ENCODE measurements around the gene MYO3B. TPM values are rescaled to one million over a fixed set of nuclear protein-coding genes. Genes with fewer than 3 reads are reported as not detected.

The MYO3B gene
- total RNA-seq, 1 experiment from 2014 or later = 0.50 TPM

DNA sequence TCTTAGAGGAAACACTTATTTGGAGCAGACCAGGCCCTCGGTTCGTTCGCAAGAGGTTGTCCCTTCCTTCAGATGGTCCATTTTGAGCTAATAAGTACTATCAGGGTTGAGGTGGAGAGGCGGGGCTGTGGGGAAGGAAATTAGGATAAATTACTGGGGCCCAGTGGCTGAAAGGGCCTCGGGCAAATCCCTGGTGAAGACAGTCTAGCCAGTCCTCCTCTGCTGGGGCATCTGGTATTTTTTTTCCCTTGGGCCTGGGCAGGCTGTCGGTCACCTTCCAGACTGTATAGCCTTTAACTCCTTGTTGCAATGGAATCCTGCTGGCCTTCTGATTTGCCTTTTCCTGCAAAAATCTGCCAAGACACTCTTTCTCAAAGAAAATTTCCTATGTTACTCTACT lies 1.7 kb upstream of the MYO3B start (continued):
- TF ChIP-seq, protein P1, sequence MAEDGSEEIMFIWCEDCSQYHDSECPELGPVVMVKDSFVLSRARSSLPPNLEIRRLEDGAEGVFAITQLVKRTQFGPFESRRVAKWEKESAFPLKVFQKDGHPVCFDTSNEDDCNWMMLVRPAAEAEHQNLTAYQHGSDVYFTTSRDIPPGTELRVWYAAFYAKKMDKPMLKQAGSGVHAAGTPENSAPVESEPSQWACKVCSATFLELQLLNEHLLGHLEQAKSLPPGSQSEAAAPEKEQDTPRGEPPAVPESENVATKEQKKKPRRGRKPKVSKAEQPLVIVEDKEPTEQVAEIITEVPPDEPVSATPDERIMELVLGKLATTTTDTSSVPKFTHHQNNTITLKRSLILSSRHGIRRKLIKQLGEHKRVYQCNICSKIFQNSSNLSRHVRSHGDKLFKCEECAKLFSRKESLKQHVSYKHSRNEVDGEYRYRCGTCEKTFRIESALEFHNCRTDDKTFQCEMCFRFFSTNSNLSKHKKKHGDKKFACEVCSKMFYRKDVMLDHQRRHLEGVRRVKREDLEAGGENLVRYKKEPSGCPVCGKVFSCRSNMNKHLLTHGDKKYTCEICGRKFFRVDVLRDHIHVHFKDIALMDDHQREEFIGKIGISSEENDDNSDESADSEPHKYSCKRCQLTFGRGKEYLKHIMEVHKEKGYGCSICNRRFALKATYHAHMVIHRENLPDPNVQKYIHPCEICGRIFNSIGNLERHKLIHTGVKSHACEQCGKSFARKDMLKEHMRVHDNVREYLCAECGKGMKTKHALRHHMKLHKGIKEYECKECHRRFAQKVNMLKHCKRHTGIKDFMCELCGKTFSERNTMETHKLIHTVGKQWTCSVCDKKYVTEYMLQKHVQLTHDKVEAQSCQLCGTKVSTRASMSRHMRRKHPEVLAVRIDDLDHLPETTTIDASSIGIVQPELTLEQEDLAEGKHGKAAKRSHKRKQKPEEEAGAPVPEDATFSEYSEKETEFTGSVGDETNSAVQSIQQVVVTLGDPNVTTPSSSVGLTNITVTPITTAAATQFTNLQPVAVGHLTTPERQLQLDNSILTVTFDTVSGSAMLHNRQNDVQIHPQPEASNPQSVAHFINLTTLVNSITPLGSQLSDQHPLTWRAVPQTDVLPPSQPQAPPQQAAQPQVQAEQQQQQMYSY (CRISPR knock-in tag; IDR thresholded peaks at IDR 0.05) = no peak

DNA sequence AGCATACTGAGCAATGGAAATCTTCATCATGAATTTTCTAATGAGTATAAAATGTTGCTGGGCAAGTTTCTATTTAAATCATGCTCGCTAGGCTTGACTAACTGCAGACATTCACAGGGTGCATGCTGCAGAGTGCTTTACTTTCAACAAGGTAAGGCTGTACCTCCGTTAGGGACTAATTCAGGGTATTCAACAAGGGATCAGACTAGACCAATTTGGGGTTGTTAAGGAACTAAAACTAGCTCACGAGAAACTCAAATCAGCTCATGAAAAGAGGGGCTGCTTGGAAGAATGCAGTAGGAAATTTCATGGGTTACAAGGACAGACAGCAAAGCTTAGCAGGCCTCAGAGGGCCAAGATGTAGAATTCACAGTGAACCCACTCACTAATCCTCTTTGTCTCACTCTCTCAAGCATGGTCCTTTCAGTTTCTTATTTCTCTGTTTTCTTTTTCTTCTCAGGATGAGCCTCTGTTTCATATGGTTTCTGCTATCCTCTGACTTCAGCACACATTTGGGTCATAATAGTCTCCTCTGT lies 2.2 kb downstream of the MYO3B start:
- Mint-ChIP-seq H3K27ac (peak overlapping the region; percentile 95), H3K4me3 (no peak overlapping the region), H3K9me3 (peaks cover 16% of the 10 kb centered on the region), H3K36me3 (peaks cover 12% of the 10 kb centered on the region), H3K4me1 (peaks cover 44% of the 10 kb centered on the region), H3K27me3 (ENCODE audit: low read depth) (no peaks in the 10 kb centered on the region)
- ATAC-seq (peak; percentile 36; the same call in 1 of the 2 replicates), DNase-seq (ENCODE audit: low spot score) (no peak)
- ChIA-PET POLR2A (no interaction called here), CTCF (no interaction called here)
- TF ChIP-seq ZNF219 (CRISPR knock-in tag; IDR thresholded peaks at IDR 0.05; ENCODE audit: borderline replicate concordance) (no peak), FOXK1 (CRISPR knock-in tag; IDR thresholded peaks at IDR 0.05) (no peak), CBFB (CRISPR knock-in tag; IDR thresholded peaks at IDR 0.05; ENCODE audit: low read depth) (no peak), NFATC4 (CRISPR knock-in tag; IDR thresholded peaks at IDR 0.05) (no peak), NFYB (CRISPR knock-in tag; conservative IDR thresholded peaks at IDR 0.05; ENCODE audit: low read depth) (no peak)
- TF ChIP-seq, protein P2, sequence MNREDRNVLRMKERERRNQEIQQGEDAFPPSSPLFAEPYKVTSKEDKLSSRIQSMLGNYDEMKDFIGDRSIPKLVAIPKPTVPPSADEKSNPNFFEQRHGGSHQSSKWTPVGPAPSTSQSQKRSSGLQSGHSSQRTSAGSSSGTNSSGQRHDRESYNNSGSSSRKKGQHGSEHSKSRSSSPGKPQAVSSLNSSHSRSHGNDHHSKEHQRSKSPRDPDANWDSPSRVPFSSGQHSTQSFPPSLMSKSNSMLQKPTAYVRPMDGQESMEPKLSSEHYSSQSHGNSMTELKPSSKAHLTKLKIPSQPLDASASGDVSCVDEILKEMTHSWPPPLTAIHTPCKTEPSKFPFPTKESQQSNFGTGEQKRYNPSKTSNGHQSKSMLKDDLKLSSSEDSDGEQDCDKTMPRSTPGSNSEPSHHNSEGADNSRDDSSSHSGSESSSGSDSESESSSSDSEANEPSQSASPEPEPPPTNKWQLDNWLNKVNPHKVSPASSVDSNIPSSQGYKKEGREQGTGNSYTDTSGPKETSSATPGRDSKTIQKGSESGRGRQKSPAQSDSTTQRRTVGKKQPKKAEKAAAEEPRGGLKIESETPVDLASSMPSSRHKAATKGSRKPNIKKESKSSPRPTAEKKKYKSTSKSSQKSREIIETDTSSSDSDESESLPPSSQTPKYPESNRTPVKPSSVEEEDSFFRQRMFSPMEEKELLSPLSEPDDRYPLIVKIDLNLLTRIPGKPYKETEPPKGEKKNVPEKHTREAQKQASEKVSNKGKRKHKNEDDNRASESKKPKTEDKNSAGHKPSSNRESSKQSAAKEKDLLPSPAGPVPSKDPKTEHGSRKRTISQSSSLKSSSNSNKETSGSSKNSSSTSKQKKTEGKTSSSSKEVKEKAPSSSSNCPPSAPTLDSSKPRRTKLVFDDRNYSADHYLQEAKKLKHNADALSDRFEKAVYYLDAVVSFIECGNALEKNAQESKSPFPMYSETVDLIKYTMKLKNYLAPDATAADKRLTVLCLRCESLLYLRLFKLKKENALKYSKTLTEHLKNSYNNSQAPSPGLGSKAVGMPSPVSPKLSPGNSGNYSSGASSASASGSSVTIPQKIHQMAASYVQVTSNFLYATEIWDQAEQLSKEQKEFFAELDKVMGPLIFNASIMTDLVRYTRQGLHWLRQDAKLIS (CRISPR knock-in tag; IDR thresholded peaks at IDR 0.05; ENCODE audit: borderline replicate concordance) = no peak
- TF ChIP-seq, protein P3, sequence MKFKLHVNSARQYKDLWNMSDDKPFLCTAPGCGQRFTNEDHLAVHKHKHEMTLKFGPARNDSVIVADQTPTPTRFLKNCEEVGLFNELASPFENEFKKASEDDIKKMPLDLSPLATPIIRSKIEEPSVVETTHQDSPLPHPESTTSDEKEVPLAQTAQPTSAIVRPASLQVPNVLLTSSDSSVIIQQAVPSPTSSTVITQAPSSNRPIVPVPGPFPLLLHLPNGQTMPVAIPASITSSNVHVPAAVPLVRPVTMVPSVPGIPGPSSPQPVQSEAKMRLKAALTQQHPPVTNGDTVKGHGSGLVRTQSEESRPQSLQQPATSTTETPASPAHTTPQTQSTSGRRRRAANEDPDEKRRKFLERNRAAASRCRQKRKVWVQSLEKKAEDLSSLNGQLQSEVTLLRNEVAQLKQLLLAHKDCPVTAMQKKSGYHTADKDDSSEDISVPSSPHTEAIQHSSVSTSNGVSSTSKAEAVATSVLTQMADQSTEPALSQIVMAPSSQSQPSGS (CRISPR knock-in tag; IDR thresholded peaks at IDR 0.05; ENCODE audit: borderline replicate concordance, low read depth) = no peak

DNA sequence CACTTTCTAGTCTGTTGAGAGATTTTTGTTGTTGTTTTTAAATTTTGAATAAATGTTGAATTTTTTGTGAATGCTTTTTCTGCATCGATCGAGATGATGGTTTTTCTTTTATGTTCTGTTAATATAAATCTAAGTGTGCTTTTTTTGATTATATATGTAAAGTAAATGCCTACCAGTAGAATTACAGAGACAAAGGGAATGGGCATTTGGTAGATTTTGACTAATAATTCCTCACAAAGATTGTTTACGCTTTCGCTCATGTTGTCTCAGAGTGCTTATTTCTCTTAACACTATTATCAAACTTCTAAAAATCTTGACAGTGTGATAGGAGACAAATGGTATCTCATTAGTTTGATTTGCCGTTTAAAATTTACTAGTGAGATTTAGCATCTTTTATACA lies 3.7 kb downstream of the MYO3B start:
- DNase-seq (ENCODE audit: low spot score) (no peak), ATAC-seq (no peak)
- Mint-ChIP-seq H3K4me1 (peaks cover 30% of the 10 kb centered on the region), H3K4me3 (no peak overlapping the region), H3K36me3 (peaks cover 27% of the 10 kb centered on the region), H3K27me3 (ENCODE audit: low read depth) (no peaks in the 10 kb centered on the region), H3K9me3 (peaks cover 31% of the 10 kb centered on the region), H3K27ac (no peak overlapping the region; the same call in 1 of the 2 replicates)
- POLR2A ChIA-PET = no interaction called here
- CTCF ChIA-PET = no interaction called here
- TF ChIP-seq, protein P4, sequence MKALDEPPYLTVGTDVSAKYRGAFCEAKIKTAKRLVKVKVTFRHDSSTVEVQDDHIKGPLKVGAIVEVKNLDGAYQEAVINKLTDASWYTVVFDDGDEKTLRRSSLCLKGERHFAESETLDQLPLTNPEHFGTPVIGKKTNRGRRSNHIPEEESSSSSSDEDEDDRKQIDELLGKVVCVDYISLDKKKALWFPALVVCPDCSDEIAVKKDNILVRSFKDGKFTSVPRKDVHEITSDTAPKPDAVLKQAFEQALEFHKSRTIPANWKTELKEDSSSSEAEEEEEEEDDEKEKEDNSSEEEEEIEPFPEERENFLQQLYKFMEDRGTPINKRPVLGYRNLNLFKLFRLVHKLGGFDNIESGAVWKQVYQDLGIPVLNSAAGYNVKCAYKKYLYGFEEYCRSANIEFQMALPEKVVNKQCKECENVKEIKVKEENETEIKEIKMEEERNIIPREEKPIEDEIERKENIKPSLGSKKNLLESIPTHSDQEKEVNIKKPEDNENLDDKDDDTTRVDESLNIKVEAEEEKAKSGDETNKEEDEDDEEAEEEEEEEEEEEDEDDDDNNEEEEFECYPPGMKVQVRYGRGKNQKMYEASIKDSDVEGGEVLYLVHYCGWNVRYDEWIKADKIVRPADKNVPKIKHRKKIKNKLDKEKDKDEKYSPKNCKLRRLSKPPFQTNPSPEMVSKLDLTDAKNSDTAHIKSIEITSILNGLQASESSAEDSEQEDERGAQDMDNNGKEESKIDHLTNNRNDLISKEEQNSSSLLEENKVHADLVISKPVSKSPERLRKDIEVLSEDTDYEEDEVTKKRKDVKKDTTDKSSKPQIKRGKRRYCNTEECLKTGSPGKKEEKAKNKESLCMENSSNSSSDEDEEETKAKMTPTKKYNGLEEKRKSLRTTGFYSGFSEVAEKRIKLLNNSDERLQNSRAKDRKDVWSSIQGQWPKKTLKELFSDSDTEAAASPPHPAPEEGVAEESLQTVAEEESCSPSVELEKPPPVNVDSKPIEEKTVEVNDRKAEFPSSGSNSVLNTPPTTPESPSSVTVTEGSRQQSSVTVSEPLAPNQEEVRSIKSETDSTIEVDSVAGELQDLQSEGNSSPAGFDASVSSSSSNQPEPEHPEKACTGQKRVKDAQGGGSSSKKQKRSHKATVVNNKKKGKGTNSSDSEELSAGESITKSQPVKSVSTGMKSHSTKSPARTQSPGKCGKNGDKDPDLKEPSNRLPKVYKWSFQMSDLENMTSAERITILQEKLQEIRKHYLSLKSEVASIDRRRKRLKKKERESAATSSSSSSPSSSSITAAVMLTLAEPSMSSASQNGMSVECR (CRISPR knock-in tag; IDR thresholded peaks at IDR 0.05; ENCODE audit: borderline replicate concordance) = no peak
- TF ChIP-seq, protein P5, sequence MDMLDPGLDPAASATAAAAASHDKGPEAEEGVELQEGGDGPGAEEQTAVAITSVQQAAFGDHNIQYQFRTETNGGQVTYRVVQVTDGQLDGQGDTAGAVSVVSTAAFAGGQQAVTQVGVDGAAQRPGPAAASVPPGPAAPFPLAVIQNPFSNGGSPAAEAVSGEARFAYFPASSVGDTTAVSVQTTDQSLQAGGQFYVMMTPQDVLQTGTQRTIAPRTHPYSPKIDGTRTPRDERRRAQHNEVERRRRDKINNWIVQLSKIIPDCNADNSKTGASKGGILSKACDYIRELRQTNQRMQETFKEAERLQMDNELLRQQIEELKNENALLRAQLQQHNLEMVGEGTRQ (CRISPR knock-in tag; IDR thresholded peaks at IDR 0.05) = no peak
- TF ChIP-seq, protein P6, sequence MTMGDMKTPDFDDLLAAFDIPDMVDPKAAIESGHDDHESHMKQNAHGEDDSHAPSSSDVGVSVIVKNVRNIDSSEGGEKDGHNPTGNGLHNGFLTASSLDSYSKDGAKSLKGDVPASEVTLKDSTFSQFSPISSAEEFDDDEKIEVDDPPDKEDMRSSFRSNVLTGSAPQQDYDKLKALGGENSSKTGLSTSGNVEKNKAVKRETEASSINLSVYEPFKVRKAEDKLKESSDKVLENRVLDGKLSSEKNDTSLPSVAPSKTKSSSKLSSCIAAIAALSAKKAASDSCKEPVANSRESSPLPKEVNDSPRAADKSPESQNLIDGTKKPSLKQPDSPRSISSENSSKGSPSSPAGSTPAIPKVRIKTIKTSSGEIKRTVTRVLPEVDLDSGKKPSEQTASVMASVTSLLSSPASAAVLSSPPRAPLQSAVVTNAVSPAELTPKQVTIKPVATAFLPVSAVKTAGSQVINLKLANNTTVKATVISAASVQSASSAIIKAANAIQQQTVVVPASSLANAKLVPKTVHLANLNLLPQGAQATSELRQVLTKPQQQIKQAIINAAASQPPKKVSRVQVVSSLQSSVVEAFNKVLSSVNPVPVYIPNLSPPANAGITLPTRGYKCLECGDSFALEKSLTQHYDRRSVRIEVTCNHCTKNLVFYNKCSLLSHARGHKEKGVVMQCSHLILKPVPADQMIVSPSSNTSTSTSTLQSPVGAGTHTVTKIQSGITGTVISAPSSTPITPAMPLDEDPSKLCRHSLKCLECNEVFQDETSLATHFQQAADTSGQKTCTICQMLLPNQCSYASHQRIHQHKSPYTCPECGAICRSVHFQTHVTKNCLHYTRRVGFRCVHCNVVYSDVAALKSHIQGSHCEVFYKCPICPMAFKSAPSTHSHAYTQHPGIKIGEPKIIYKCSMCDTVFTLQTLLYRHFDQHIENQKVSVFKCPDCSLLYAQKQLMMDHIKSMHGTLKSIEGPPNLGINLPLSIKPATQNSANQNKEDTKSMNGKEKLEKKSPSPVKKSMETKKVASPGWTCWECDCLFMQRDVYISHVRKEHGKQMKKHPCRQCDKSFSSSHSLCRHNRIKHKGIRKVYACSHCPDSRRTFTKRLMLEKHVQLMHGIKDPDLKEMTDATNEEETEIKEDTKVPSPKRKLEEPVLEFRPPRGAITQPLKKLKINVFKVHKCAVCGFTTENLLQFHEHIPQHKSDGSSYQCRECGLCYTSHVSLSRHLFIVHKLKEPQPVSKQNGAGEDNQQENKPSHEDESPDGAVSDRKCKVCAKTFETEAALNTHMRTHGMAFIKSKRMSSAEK (CRISPR knock-in tag; IDR thresholded peaks at IDR 0.05; ENCODE audit: borderline replicate concordance) = no peak
- no peak for TF ChIP-seq TEAD1 (CRISPR knock-in tag; IDR thresholded peaks at IDR 0.05)

All from WTC11 (cell line).